Liver (tissue), 9 donors: ENCODE results near the gene SH3BGRL. TPM values are rescaled to one million over a fixed set of nuclear protein-coding genes. Genes with fewer than 3 reads are reported as not detected.
A peak's percentile ranks its signal among the peaks of the same experiment; 100 is the strongest.

Experiments
- DNase-seq: peaks from one replicate; pipeline ENCODE4 v3.0.0-alpha.2; 2017; ENCODE audit warnings: low spot score
- H3K27ac ChIP-seq, 2 donors: one replicate each; pipeline ENCODE4 v1.7.0; 2013; ENCODE audit warnings: inconsistent platforms in 2 of 2, low read length in 2 of 2, control low read depth in 1 of 2, low read depth in 1 of 2, mild to moderate bottlenecking in 1 of 2
- H3K27me3 ChIP-seq, 4 donors: one replicate each; pipeline versions ENCODE4 v1.6.1 to v1.7.0; 2013; ENCODE audit warnings: low read length in 3 of 4, inconsistent platforms in 1 of 4, mild to moderate bottlenecking in 1 of 4, moderate library complexity in 1 of 4; ENCODE audit not compliant: control insufficient read depth in 4 of 4, insufficient read depth in 4 of 4
- H3K36me3 ChIP-seq, 4 donors: one replicate each; pipeline versions ENCODE4 v1.6.1 to v1.7.0; 2013; ENCODE audit warnings: low read length in 3 of 4, mild to moderate bottlenecking in 3 of 4, low read depth in 1 of 4, moderate library complexity in 1 of 4; ENCODE audit not compliant: control insufficient read depth in 4 of 4, insufficient read depth in 3 of 4
- H3K4me1 ChIP-seq, 4 donors: one replicate each; pipeline versions ENCODE4 v1.6.1 to v1.7.0; 2013; ENCODE audit warnings: low read length in 3 of 4, mild to moderate bottlenecking in 3 of 4, moderate library complexity in 1 of 4; ENCODE audit not compliant: control insufficient read depth in 4 of 4, insufficient read depth in 4 of 4
- H3K4me3 ChIP-seq, 3 donors: one replicate each; pipeline versions ENCODE4 v1.6.1 to v1.7.0; 2013; ENCODE audit warnings: low read length in 3 of 3, control low read depth in 1 of 3, low read depth in 1 of 3, mild to moderate bottlenecking in 1 of 3
- H3K9ac ChIP-seq, 2 donors: one replicate each; pipeline ENCODE4 v1.7.0; 2013; ENCODE audit warnings: low read length in 2 of 2, mild to moderate bottlenecking in 2 of 2, moderate library complexity in 2 of 2, control low read depth in 1 of 2, low read depth in 1 of 2
- H3K9me3 ChIP-seq, 4 donors: one replicate each; pipeline versions ENCODE4 v1.6.1 to v1.7.0; 2013; ENCODE audit warnings: low read length in 3 of 4; ENCODE audit not compliant: control insufficient read depth in 4 of 4
- EGR1 ChIP-seq, 2 donors: IDR thresholded peaks; 2 replicates each; pipeline ENCODE4 v1.6.1; 2016 to 2018; ENCODE audit warnings: antibody characterized with exemption in 2 of 2, low read depth in 2 of 2
- FOXA1 ChIP-seq: IDR thresholded peaks from 2 replicates; pipeline ENCODE4 v1.6.1; 2016; ENCODE audit warnings: antibody characterized with exemption
- FOXA2 ChIP-seq: IDR thresholded peaks from 2 replicates; pipeline ENCODE4 v1.6.1; 2016; ENCODE audit warnings: antibody characterized with exemption
- GABPA ChIP-seq, 2 donors: IDR thresholded peaks in 1 of 2; conservative IDR thresholded peaks in 1 of 2; 2 replicates each; pipeline ENCODE4 v1.6.1; 2016; ENCODE audit warnings: antibody characterized with exemption in 2 of 2, mild to moderate bottlenecking in 1 of 2, moderate library complexity in 1 of 2
- HNF4A ChIP-seq, 2 donors: conservative IDR thresholded peaks; 2 replicates each; pipeline ENCODE4 v1.6.1; 2016; ENCODE audit warnings: antibody characterized with exemption in 2 of 2, mild to moderate bottlenecking in 2 of 2
- HNF4G ChIP-seq: IDR thresholded peaks from 2 replicates; pipeline ENCODE4 v1.6.1; 2016; ENCODE audit warnings: antibody characterized with exemption
- JUND ChIP-seq, 2 donors: IDR thresholded peaks; 2 replicates each; pipeline ENCODE4 v1.6.1; 2016; ENCODE audit warnings: antibody characterized with exemption in 2 of 2
- NR2F2 ChIP-seq: IDR thresholded peaks from 2 replicates; pipeline ENCODE4 v1.6.1; 2016; ENCODE audit warnings: antibody characterized with exemption
- RAD21 ChIP-seq, 2 donors: IDR thresholded peaks; 2 replicates each; pipeline ENCODE4 v1.6.1; 2016; ENCODE audit warnings: antibody characterized with exemption in 2 of 2, mild to moderate bottlenecking in 2 of 2
- RXRA ChIP-seq, 2 donors: IDR thresholded peaks; 2 replicates each; pipeline ENCODE4 v1.6.1; 2017 to 2018; ENCODE audit warnings: antibody characterized with exemption in 2 of 2, mild to moderate bottlenecking in 1 of 2
- SP1 ChIP-seq: IDR thresholded peaks from 2 replicates; pipeline ENCODE4 v1.6.1; 2018; ENCODE audit warnings: antibody characterized with exemption, mild to moderate bottlenecking
- TAF1 ChIP-seq: conservative IDR thresholded peaks from 2 replicates; pipeline ENCODE4 v1.6.1; 2016; ENCODE audit warnings: antibody characterized with exemption, mild to moderate bottlenecking
- YY1 ChIP-seq: IDR thresholded peaks from 2 replicates; pipeline ENCODE4 v1.6.1; 2016; ENCODE audit warnings: antibody characterized with exemption, mild to moderate bottlenecking
- WGBS: extraction: QIAGEN DNeasy Blood & Tissue Kit; methylation state at CpG from one replicate; pipeline ENCODE4 v1.1.7; 2013; 5-methylcytosine and 5-hydroxymethylcytosine counted together
- polyA plus RNA-seq, 2 donors: library from polyadenylated mRNA; stranded (reverse) in 1 of 2; unstranded in 1 of 2; fragments of 200-250 nt in 1 of 2; fragments of >200 nt in 1 of 2; fragmentation: Nextera tagmentation in 1 of 2; extraction: Ambion mirVana in 1 of 2; gene quantifications; one replicate each; pipeline versions ENCODE4 v1.2.1 to v1.2.3, GENCODE V29; 2013 to 2015
- total RNA-seq, 2 donors: library from RNA; depleted of rRNA; stranded (reverse); fragments of >200 nt; gene quantifications; one replicate each; pipeline ENCODE4 v1.2.3, GENCODE V29; 2014
- TF ChIP-seq, protein P1 (sequence below): IDR thresholded peaks from 2 replicates; pipeline ENCODE4 v1.6.1; 2016; ENCODE audit warnings: antibody characterized with exemption
- TF ChIP-seq, protein P2 (sequence below): fragments of 150-350 bp; IDR thresholded peaks from 2 replicates; pipeline ENCODE4 v1.5.1; 2017; ENCODE audit warnings: improper control_type of control experiment, low read depth, low read length; ENCODE audit not compliant: missing input control
- TF ChIP-seq, protein P3 (sequence below): IDR thresholded peaks from 2 replicates; pipeline ENCODE4 v1.6.1; 2016; ENCODE audit warnings: antibody characterized with exemption
- TF ChIP-seq, protein P4 (sequence below): IDR thresholded peaks from 2 replicates; pipeline ENCODE4 v1.6.1; 2016; ENCODE audit warnings: antibody characterized with exemption, mild to moderate bottlenecking
- TF ChIP-seq, protein P5 (sequence below): IDR thresholded peaks from 2 replicates; pipeline ENCODE4 v1.6.1; 2016; ENCODE audit warnings: antibody characterized with exemption
- donor health status: healthy.
- donor health status: healthy.
- donor health status: healthy.
- donor health status: healthy.
- donor health status: healthy.

SH3BGRL gene
- 10 to 100 TPM; 15.5 to 64.3 TPM for total RNA-seq
- 10 to 100 TPM; 18.6 to 22.6 TPM for polyA plus RNA-seq

DNA sequence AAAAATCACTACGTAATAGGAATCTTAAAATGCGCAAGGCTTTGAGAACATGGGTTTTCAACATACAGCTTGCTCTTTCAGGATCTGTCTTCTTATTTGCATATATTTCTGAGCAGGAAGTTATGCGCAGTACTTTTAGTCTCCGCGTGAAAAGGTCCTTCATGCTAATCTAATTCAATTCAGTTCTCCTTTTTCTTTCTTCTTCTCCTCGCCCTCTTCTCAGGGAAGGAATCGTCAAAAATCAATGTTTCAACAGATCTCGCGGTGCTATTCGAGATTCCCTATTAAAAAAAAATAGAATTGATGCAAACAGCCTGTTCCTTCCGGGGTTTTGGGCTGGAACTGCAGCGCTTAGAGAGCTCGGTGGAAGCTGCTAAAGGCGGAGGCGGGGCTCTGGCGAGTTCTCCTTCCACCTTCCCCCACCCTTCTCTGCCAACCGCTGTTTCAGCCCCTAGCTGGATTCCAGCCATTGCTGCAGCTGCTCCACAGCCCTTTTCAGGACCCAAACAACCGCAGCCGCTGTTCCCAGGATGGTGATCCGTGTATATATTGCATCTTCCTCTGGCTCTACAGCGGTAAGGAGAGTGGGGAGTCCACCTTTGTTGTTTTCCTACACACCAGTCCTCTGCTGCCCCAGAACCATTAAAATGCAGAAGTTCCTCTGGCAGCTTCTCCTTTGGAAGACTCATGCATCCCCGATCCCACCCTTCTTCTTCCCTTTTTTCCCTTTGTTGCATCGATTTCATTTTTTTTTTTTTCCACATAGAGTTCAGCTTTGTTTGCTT lies at the start of gene SH3BGRL, which contains the start of gene HMGN5:
TSS of gene SH3BGRL (plus strand) at position 432 of the 785 bp plus-strand sequence. CDS start at position 531, 99 bp downstream.
TSS of gene HMGN5 (minus strand) at position 243 of the 785 bp plus-strand sequence. CDS start 80,364 bp downstream, outside the sequence.
- Histone ChIP-seq H3K9ac (peak within 1 kb of the TSS; percentile 34 to 87), H3K27me3 (no peaks in the 10 kb centered on the region), H3K36me3 (no peaks in the 10 kb centered on the region), H3K9me3 (no peaks in the 10 kb centered on the region), H3K4me3 (peak within 1 kb of the TSS; percentile 55 to 67 (median 62)), H3K27ac (peak within 1 kb of the TSS; percentile 31 to 56), H3K4me1 (peaks cover 0 to 3% (median 0%) of the 10 kb centered on the region in 4 donors)
- WGBS: under 1% methylated on average over 23 of the region's 23 CpGs
- DNase-seq: peak; percentile 58
- no peak for TF ChIP-seq EGR1 (IDR thresholded peaks at IDR 0.05; ENCODE audit: low read depth in 2 of 2)
- TF ChIP-seq, protein P1, sequence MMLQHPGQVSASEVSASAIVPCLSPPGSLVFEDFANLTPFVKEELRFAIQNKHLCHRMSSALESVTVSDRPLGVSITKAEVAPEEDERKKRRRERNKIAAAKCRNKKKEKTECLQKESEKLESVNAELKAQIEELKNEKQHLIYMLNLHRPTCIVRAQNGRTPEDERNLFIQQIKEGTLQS: no peak
- no peak for TF ChIP-seq JUND (IDR thresholded peaks at IDR 0.05)
- TF ChIP-seq, protein P2, sequence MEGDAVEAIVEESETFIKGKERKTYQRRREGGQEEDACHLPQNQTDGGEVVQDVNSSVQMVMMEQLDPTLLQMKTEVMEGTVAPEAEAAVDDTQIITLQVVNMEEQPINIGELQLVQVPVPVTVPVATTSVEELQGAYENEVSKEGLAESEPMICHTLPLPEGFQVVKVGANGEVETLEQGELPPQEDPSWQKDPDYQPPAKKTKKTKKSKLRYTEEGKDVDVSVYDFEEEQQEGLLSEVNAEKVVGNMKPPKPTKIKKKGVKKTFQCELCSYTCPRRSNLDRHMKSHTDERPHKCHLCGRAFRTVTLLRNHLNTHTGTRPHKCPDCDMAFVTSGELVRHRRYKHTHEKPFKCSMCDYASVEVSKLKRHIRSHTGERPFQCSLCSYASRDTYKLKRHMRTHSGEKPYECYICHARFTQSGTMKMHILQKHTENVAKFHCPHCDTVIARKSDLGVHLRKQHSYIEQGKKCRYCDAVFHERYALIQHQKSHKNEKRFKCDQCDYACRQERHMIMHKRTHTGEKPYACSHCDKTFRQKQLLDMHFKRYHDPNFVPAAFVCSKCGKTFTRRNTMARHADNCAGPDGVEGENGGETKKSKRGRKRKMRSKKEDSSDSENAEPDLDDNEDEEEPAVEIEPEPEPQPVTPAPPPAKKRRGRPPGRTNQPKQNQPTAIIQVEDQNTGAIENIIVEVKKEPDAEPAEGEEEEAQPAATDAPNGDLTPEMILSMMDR: no peak
- TF ChIP-seq NR2F2: no peak
- peak; percentile 26 for TF ChIP-seq YY1
- no peak for TF ChIP-seq FOXA1
- no peak for TF ChIP-seq SP1
- TF ChIP-seq, protein P3, sequence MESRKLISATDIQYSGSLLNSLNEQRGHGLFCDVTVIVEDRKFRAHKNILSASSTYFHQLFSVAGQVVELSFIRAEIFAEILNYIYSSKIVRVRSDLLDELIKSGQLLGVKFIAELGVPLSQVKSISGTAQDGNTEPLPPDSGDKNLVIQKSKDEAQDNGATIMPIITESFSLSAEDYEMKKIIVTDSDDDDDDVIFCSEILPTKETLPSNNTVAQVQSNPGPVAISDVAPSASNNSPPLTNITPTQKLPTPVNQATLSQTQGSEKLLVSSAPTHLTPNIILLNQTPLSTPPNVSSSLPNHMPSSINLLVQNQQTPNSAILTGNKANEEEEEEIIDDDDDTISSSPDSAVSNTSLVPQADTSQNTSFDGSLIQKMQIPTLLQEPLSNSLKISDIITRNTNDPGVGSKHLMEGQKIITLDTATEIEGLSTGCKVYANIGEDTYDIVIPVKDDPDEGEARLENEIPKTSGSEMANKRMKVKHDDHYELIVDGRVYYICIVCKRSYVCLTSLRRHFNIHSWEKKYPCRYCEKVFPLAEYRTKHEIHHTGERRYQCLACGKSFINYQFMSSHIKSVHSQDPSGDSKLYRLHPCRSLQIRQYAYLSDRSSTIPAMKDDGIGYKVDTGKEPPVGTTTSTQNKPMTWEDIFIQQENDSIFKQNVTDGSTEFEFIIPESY: peak; percentile 98
- TF ChIP-seq RXRA (IDR thresholded peaks at IDR 0.05): no peak
- TF ChIP-seq TAF1: peak; percentile 28
- TF ChIP-seq, protein P4, sequence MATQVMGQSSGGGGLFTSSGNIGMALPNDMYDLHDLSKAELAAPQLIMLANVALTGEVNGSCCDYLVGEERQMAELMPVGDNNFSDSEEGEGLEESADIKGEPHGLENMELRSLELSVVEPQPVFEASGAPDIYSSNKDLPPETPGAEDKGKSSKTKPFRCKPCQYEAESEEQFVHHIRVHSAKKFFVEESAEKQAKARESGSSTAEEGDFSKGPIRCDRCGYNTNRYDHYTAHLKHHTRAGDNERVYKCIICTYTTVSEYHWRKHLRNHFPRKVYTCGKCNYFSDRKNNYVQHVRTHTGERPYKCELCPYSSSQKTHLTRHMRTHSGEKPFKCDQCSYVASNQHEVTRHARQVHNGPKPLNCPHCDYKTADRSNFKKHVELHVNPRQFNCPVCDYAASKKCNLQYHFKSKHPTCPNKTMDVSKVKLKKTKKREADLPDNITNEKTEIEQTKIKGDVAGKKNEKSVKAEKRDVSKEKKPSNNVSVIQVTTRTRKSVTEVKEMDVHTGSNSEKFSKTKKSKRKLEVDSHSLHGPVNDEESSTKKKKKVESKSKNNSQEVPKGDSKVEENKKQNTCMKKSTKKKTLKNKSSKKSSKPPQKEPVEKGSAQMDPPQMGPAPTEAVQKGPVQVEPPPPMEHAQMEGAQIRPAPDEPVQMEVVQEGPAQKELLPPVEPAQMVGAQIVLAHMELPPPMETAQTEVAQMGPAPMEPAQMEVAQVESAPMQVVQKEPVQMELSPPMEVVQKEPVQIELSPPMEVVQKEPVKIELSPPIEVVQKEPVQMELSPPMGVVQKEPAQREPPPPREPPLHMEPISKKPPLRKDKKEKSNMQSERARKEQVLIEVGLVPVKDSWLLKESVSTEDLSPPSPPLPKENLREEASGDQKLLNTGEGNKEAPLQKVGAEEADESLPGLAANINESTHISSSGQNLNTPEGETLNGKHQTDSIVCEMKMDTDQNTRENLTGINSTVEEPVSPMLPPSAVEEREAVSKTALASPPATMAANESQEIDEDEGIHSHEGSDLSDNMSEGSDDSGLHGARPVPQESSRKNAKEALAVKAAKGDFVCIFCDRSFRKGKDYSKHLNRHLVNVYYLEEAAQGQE: no peak
- TF ChIP-seq RAD21 (IDR thresholded peaks at IDR 0.05): no peak
- no peak for TF ChIP-seq FOXA2
- no peak for TF ChIP-seq HNF4A (conservative IDR thresholded peaks at IDR 0.05)
- no peak for TF ChIP-seq HNF4G
- TF ChIP-seq GABPA (IDR thresholded peaks at IDR 0.05 in 1 of 2, conservative IDR thresholded peaks at IDR 0.05 in 1 of 2): peak in 1 of 2 donors; percentile 19
- TF ChIP-seq, protein P5, sequence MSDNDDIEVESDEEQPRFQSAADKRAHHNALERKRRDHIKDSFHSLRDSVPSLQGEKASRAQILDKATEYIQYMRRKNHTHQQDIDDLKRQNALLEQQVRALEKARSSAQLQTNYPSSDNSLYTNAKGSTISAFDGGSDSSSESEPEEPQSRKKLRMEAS: no peak
